K562 (cell line): ENCODE measurements around the gene DCUN1D3.

Experiments used
- MYC ChIP-seq, 2 experiments: fragments of 250-450 bp in 1 of 2; sonication (Bioruptor Pico) in 1 of 2; IDR thresholded peaks; 2 replicates each; pipeline versions ENCODE4 v1.5.1 to v1.6.1; 2012 to 2021; ENCODE audit warnings: low read depth in 2 of 2, borderline replicate concordance in 1 of 2, improper control_type of control experiment in 1 of 2, low read length in 1 of 2, mild to moderate bottlenecking in 1 of 2, moderate library complexity in 1 of 2
- POLR2AphosphoS5 ChIP-seq: IDR thresholded peaks from 2 replicates; pipeline ENCODE4 v1.6.1; 2011; ENCODE audit warnings: mild to moderate bottlenecking, low read depth, low read length, moderate library complexity; ENCODE audit not compliant: control insufficient read depth, insufficient read depth
- ZNF707 ChIP-seq: fragments of 250-450 bp; sonication (Bioruptor Pico); conservative IDR thresholded peaks from 2 replicates; pipeline ENCODE4 v1.8.0; 2022; ENCODE audit warnings: inconsistent platforms, mild to moderate bottlenecking, moderate library complexity

DNA sequence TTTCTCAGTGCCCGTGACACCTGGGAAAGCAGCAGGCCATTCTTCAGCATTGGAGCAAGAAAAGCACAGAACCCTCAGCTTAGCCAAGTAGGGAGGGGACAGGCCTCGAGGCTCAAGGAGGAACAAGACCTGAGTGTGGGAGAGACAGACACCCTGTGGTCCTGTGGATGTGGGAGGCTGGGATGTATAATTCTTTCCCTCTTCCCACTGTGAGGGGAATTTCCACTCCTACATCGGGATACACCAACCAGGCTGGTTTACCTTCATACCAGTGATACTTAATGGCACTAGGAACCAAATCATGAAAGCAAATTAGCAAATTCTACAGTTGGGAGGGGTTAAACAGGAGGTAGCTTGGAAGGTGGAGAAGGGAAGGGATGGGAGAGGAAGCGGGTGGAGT, 42.1 kb upstream of the DCUN1D3 start:
- TF ChIP-seq ZNF707 (CRISPR knock-in tag), result no peak
- TF ChIP-seq POLR2AphosphoS5, result no peak
- no peak for TF ChIP-seq MYC (IDR thresholded peaks at IDR 0.05; ENCODE audit: low read depth, low read length)
- no peak for TF ChIP-seq MYC (CRISPR knock-in tag; IDR thresholded peaks at IDR 0.05; ENCODE audit: borderline replicate concordance, low read depth)
